COLO668 (cell line): ENCODE measurements around the gene SIRT1.
"Not testable (repeated sequence)": the region's sequence is repeated elsewhere in the genome, so short reads cannot be mapped to it uniquely, and the experiment has no call there.

Experiments used
- DNase-seq: peaks from one replicate; lab custom pipeline; 2025; ENCODE audit not compliant: unreplicated experiment; lab: John Stamatoyannopoulos, UW

The SIRT1 gene

GRCh38 chr10:67884313-67884841 is at the start of gene SIRT1:
Gene SIRT1, plus strand, starts transcription at chr10:67884656. Its CDS starts 66 bp downstream, at chr10:67884722.
- peak; percentile 92 for DNase-seq

- DNase-seq: peak; percentile 18
These were observed 48.7 kb upstream of the SIRT1 start for GRCh38 chr10:67835541-67836394.

GRCh38 chr10:67836488-67836887 is 48.0 kb upstream of the SIRT1 start:
- DNase-seq: no peak

GRCh38 chr10:67836972-67837371 is 47.5 kb upstream of the SIRT1 start:
- no peak for DNase-seq

- DNase-seq: peak; percentile 23
These were observed 46.7 kb upstream of the SIRT1 start, which contains the start of gene DNAJC12 for GRCh38 chr10:67837541-67838314. Gene DNAJC12, minus strand, starts transcription at chr10:67838188. Its CDS starts 177 bp downstream, at chr10:67838011.

- DNase-seq: not testable (repeated sequence)
These were observed 44.9 kb upstream of the SIRT1 start for GRCh38 chr10:67839511-67839910.

- no peak for DNase-seq
These were observed 44.5 kb upstream of the SIRT1 start for GRCh38 chr10:67839951-67840350.

- DNase-seq: no peak
These were observed 42.7 kb upstream of the SIRT1 start for GRCh38 chr10:67841737-67842136.

GRCh38 chr10:67843284-67843683 is 41.2 kb upstream of the SIRT1 start:
- DNase-seq: no peak

- DNase-seq: peak; percentile 85
These were observed 35.0 kb upstream of the SIRT1 start for GRCh38 chr10:67849331-67850011.

GRCh38 chr10:67851186-67851585 is 33.3 kb upstream of the SIRT1 start:
- DNase-seq: no peak

GRCh38 chr10:67852761-67853160 is 31.7 kb upstream of the SIRT1 start:
- no peak for DNase-seq

- no peak for DNase-seq
These were observed 30.9 kb upstream of the SIRT1 start for GRCh38 chr10:67853512-67853911.

GRCh38 chr10:67858971-67859370 is 25.5 kb upstream of the SIRT1 start:
- no peak for DNase-seq

- no peak for DNase-seq
These were observed 22.6 kb upstream of the SIRT1 start for GRCh38 chr10:67861750-67862432.

- DNase-seq: no peak
These were observed 21.4 kb upstream of the SIRT1 start for GRCh38 chr10:67863094-67863493.

- no peak for DNase-seq
These were observed 19.7 kb upstream of the SIRT1 start for GRCh38 chr10:67864607-67865371.

- DNase-seq: no peak
These were observed 16.3 kb upstream of the SIRT1 start for GRCh38 chr10:67868132-67868531.

- no peak for DNase-seq
These were observed 14.5 kb upstream of the SIRT1 start for GRCh38 chr10:67869996-67870395.
